ENCODE data around the gene SNRPB. TPM values are rescaled to one million over a fixed set of nuclear protein-coding genes. Genes with fewer than 3 reads are reported as not detected.

Gene SNRPB
- polyA plus RNA-seq, 3 donors: 136 to 213 (median 183) TPM

DNA sequence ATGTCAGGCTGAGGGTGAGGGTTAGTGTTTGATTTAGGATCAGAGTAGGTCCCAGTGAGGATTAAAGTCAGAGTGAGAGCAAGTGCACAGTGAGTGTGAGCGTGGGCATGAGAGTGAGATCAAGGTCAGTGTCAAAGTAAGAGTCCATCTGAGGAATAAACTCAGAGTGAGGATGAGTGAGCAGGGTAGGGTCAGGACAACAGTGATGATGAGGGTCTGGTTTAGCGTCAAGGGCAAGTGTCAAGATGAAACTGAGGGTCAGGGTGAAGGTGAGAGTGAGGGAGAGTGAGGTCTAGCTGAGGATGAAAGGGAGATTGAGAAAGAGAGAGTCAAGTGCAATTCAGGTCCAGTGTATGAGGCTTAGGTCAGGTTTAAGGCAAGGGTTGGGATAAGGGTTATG lies 45.8 kb upstream of the SNRPB start:
- peaks cover 9% of the 10 kb centered on the region for H3K4me1 Mint-ChIP-seq
- Histone ChIP-seq H3K79me2 (ENCODE audit: insufficient read depth, low read length) (no peaks in the 10 kb centered on the region), H3K9ac (ENCODE audit: insufficient read depth, low read length, poor library complexity, severe bottlenecking) (no peak overlapping the region), H3K36me3 (replicated peaks in 1 of 2; ENCODE audit: control insufficient read depth in 1 of 2, insufficient read depth in 2 of 2, low read length in 2 of 2) (no peaks in the 10 kb centered on the region), H3K27me3 (ENCODE audit: control insufficient read depth in 2 of 2, insufficient read depth in 2 of 2, low read length in 2 of 2) (peaks cover 3 to 9% of the 10 kb centered on the region in 2 donors), H4K20me1 (ENCODE audit: insufficient read depth, low read length) (no peaks in the 10 kb centered on the region), H3K4me1 (ENCODE audit: control insufficient read depth in 1 of 2, insufficient read depth in 2 of 2, low read length in 2 of 2) (peaks cover 5% of the 10 kb centered on the region in 2 donors), H3K4me3 (replicated peaks in 1 of 3; ENCODE audit: low read depth in 2 of 3, low read length in 3 of 3) (no peak overlapping the region), H2AFZ (ENCODE audit: insufficient read depth, low read depth, low read length, poor library complexity, severe bottlenecking) (no peak overlapping the region), H3K27ac (ENCODE audit: low read depth in 1 of 2, low read length in 2 of 2) (no peak overlapping the region), H3K4me2 (replicated peaks; ENCODE audit: extremely low read depth, low read length, poor library complexity, severe bottlenecking) (no peak overlapping the region), H3K9me3 (replicated peaks in 1 of 2; ENCODE audit: control insufficient read depth in 1 of 2, insufficient read depth in 1 of 2, low read length in 2 of 2) (no peaks in the 10 kb centered on the region)
- no peak for DNase-seq
- intact Hi-C loops (cut with micrococcal nuclease): no loop called here
- TF ChIP-seq, protein P1, sequence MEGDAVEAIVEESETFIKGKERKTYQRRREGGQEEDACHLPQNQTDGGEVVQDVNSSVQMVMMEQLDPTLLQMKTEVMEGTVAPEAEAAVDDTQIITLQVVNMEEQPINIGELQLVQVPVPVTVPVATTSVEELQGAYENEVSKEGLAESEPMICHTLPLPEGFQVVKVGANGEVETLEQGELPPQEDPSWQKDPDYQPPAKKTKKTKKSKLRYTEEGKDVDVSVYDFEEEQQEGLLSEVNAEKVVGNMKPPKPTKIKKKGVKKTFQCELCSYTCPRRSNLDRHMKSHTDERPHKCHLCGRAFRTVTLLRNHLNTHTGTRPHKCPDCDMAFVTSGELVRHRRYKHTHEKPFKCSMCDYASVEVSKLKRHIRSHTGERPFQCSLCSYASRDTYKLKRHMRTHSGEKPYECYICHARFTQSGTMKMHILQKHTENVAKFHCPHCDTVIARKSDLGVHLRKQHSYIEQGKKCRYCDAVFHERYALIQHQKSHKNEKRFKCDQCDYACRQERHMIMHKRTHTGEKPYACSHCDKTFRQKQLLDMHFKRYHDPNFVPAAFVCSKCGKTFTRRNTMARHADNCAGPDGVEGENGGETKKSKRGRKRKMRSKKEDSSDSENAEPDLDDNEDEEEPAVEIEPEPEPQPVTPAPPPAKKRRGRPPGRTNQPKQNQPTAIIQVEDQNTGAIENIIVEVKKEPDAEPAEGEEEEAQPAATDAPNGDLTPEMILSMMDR (IDR thresholded peaks at IDR 0.05): no peak
- H3K9me3 Mint-ChIP-seq: peaks cover 0 to 1% (median 0%) of the 10 kb centered on the region in 7 donors
- H3K27me3 Mint-ChIP-seq (ENCODE audit: low read depth in 3 of 3): peaks cover 8 to 17% (median 15%) of the 10 kb centered on the region in 3 donors
- no peak overlapping the region for H3K4me3 Mint-ChIP-seq
- no peaks in the 10 kb centered on the region for H3K36me3 Mint-ChIP-seq
- 80% methylated on average over 2 of the region's 2 CpGs for WGBS (ENCODE audit: insufficient coverage)
- H3K27ac Mint-ChIP-seq: no peak overlapping the region

DNA sequence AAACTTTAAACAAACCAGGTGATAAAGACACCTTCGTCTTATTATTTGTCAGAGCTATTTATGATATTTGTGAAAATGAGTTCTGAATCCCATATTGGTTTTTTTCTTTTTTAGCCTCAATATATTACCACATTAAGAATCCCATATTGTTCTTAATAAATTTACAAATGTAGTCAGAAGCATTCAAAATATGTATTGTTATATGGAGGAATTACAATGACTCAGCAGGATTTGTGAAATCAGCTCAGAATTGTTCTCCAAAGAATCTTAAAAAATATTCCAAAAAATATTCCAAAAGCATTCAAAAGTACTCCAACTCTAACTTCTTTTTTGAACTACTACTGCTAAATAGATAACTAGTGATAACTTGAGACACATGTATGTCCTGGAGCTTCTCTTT lies 44.6 kb upstream of the SNRPB start:
- Histone ChIP-seq H3K27me3 (ENCODE audit: control insufficient read depth in 2 of 2, insufficient read depth in 2 of 2, low read length in 2 of 2) (peaks cover 3 to 9% of the 10 kb centered on the region in 2 donors), H3K4me1 (ENCODE audit: control insufficient read depth in 1 of 2, insufficient read depth in 2 of 2, low read length in 2 of 2) (peaks cover 5% of the 10 kb centered on the region in 2 donors), H3K36me3 (replicated peaks in 1 of 2; ENCODE audit: control insufficient read depth in 1 of 2, insufficient read depth in 2 of 2, low read length in 2 of 2) (no peaks in the 10 kb centered on the region), H3K4me3 (replicated peaks in 1 of 3; ENCODE audit: low read depth in 2 of 3, low read length in 3 of 3) (no peak overlapping the region), H3K9ac (ENCODE audit: insufficient read depth, low read length, poor library complexity, severe bottlenecking) (no peak overlapping the region), H2AFZ (ENCODE audit: insufficient read depth, low read depth, low read length, poor library complexity, severe bottlenecking) (no peak overlapping the region), H3K9me3 (replicated peaks in 1 of 2; ENCODE audit: control insufficient read depth in 1 of 2, insufficient read depth in 1 of 2, low read length in 2 of 2) (no peaks in the 10 kb centered on the region), H3K4me2 (replicated peaks; ENCODE audit: extremely low read depth, low read length, poor library complexity, severe bottlenecking) (no peak overlapping the region), H4K20me1 (ENCODE audit: insufficient read depth, low read length) (no peaks in the 10 kb centered on the region), H3K27ac (ENCODE audit: low read depth in 1 of 2, low read length in 2 of 2) (no peak overlapping the region), H3K79me2 (ENCODE audit: insufficient read depth, low read length) (no peaks in the 10 kb centered on the region)
- H3K4me1 Mint-ChIP-seq: peaks cover 3% of the 10 kb centered on the region
- DNase-seq: no peak
- H3K27ac Mint-ChIP-seq: no peak overlapping the region
- peaks cover 7 to 16% (median 12%) of the 10 kb centered on the region in 3 donors for H3K27me3 Mint-ChIP-seq (ENCODE audit: low read depth in 3 of 3)
- TF ChIP-seq, protein P1 (IDR thresholded peaks at IDR 0.05): no peak
- H3K9me3 Mint-ChIP-seq: peaks cover 0 to 1% (median 0%) of the 10 kb centered on the region in 7 donors
- intact Hi-C loops (cut with micrococcal nuclease): no loop called here
- no CpG with 5 or more reads among the region's 1 CpG for WGBS (ENCODE audit: insufficient coverage)
- H3K36me3 Mint-ChIP-seq: no peaks in the 10 kb centered on the region
- H3K4me3 Mint-ChIP-seq: no peak overlapping the region

Measured in CD14-positive monocyte (primary cell).